HCT116 (cell line): Measurements from ENCODE around the gene DOCK7. TPM values are rescaled to one million over a fixed set of nuclear protein-coding genes. Genes with fewer than 3 reads are reported as not detected.

ENCODE experiments used
- ATAC-seq: fragments of 200-7000 bp; cut with Tn5 transposase; 2 replicates; pipeline ENCODE4 v1.9.1; 2020; ENCODE audit warnings: mild to moderate bottlenecking, moderate library complexity
- Bru-seq: library from RNA; stranded (reverse); fragments of 400-500 nt; gene quantifications from one replicate; lab custom pipeline; 2021; lab: Mats Ljungman, UMichigan
- BruChase-seq, 2 experiments: library from RNA; stranded (reverse); fragments of 400-500 nt; gene quantifications; one replicate each; lab custom pipeline; 2021; lab: Mats Ljungman, UMichigan
- BruUV-seq: library from RNA; stranded (reverse); fragments of 400-500 nt; replicated peaks from 2 replicates; lab custom pipeline; 2021; lab: Mats Ljungman, UMichigan
- CTCF ChIA-PET: fragments of 300-600 bp; sonication (Branson Sonifier 250); formaldehyde crosslinking; loops from one replicate; lab custom pipeline; 2021; ENCODE audit warnings: antibody characterized with exemption; lab: Charles Lee
- POLR2A ChIA-PET: fragments of 300-600, 350-600 bp; sonication (Branson Sonifier 250); formaldehyde crosslinking; loops from one replicate; lab custom pipeline; 2021; ENCODE audit warnings: antibody characterized with exemption; lab: Charles Lee
- RAD21 ChIA-PET, 2 experiments: fragments of 300-600 bp; sonication (Branson Sonifier 250); formaldehyde crosslinking; loops; one replicate each; lab custom pipeline; 2023; ENCODE audit warnings: low total read pairs in 2 of 2; ENCODE audit not compliant: uncharacterized antibody in 2 of 2, unreplicated experiment in 2 of 2, low non-redundant PET in 1 of 2; lab: Charles Lee
- DNase-seq: peaks from one replicate; pipeline ENCODE4 v3.0.0-alpha.2; 2010; ENCODE audit warnings: low read depth, low spot score
- H2AFZ ChIP-seq: fragments of 200-600 bp; shearing (Covaris generic), sonication (generic); 2 replicates; pipeline ENCODE4 v1.6.1; 2017; ENCODE audit warnings: low read depth, mixed run types, mixed read lengths, antibody characterized with exemption, low read length; ENCODE audit not compliant: poor library complexity, severe bottlenecking
- H3K27ac ChIP-seq: 2 replicates; pipeline ENCODE4 v1.5.1; 2012; ENCODE audit warnings: low read depth, low read length
- H3K27me3 ChIP-seq: fragments of 200-600 bp; sonication (generic); 2 replicates; pipeline ENCODE4 v1.6.1; 2016; ENCODE audit warnings: mixed run types, low read length, mixed read lengths; ENCODE audit not compliant: insufficient read depth
- H3K36me3 ChIP-seq, 2 experiments: fragments of 200-500 bp in 1 of 2; fragments of 200-600 bp in 1 of 2; sonication (Bioruptor generic) in 1 of 2; sonication (generic) in 1 of 2; 2 replicates each; pipeline versions ENCODE4 v1.5.1 to v1.6.1; 2014 to 2016; ENCODE audit warnings: low read length in 2 of 2, inconsistent platforms in 1 of 2, mixed read lengths in 1 of 2, mixed run types in 1 of 2; ENCODE audit not compliant: insufficient read depth in 2 of 2, control insufficient read depth in 1 of 2
- H3K4me1 ChIP-seq, 2 experiments: fragments of 200-600 bp in 1 of 2; sonication (generic) in 1 of 2; 2 replicates each; pipeline versions ENCODE4 v1.5.1 to v1.6.1; 2012 to 2017; ENCODE audit warnings: low read length in 2 of 2, inconsistent platforms in 1 of 2, mild to moderate bottlenecking in 1 of 2, mixed read lengths in 1 of 2, mixed run types in 1 of 2, moderate library complexity in 1 of 2; ENCODE audit not compliant: insufficient read depth in 2 of 2, control insufficient read depth in 1 of 2
- H3K4me2 ChIP-seq: fragments of 200-600 bp; sonication (generic); 2 replicates; pipeline ENCODE4 v1.6.1; 2017; ENCODE audit warnings: mixed run types, low read length, mixed read lengths
- H3K4me3 ChIP-seq, 2 experiments: fragments of 200-600 bp in 1 of 2; sonication (generic) in 1 of 2; replicated peaks in 1 of 2; 2 replicates each; pipeline ENCODE4 v1.5.1; 2011 to 2016; ENCODE audit warnings: low read length in 2 of 2, control low read depth in 1 of 2, low read depth in 1 of 2, mild to moderate bottlenecking in 1 of 2, mixed read lengths in 1 of 2, mixed run types in 1 of 2
- H3K79me2 ChIP-seq: fragments of 200-600 bp; sonication (generic); 2 replicates; pipeline ENCODE4 v1.6.1; 2017; ENCODE audit warnings: mild to moderate bottlenecking, mixed run types, low read length, moderate library complexity, mixed read lengths; ENCODE audit not compliant: insufficient read depth
- H3K9ac ChIP-seq: fragments of 200-600 bp; sonication (generic); 2 replicates; pipeline ENCODE4 v1.6.1; 2016; ENCODE audit warnings: low read length, mixed read lengths
- H3K9me2 ChIP-seq: fragments of 200-600 bp; sonication (generic), shearing (Covaris generic); 2 replicates; pipeline ENCODE4 v1.6.1; 2017; ENCODE audit warnings: mixed run types, mild to moderate bottlenecking, moderate library complexity; ENCODE audit not compliant: insufficient read depth
- H3K9me3 ChIP-seq, 2 experiments: fragments of 200-500 bp in 1 of 2; fragments of 200-600 bp in 1 of 2; sonication (Bioruptor generic) in 1 of 2; sonication (generic) in 1 of 2; 2 replicates each; pipeline ENCODE4 v1.6.1; 2014 to 2017; ENCODE audit warnings: low read length in 2 of 2, mixed read lengths in 2 of 2, inconsistent platforms in 1 of 2, low read depth in 1 of 2, mild to moderate bottlenecking in 1 of 2, mixed run types in 1 of 2, moderate library complexity in 1 of 2; ENCODE audit not compliant: control insufficient read depth in 1 of 2, insufficient read depth in 1 of 2
- H4K20me1 ChIP-seq: fragments of 200-600 bp; sonication (generic), shearing (Covaris generic); 2 replicates; pipeline ENCODE4 v1.6.1; 2017; ENCODE audit warnings: mixed run types, mild to moderate bottlenecking, moderate library complexity; ENCODE audit not compliant: insufficient read depth
- CBX3 ChIP-seq: IDR thresholded peaks from 2 replicates; pipeline ENCODE4 v1.6.1; 2012; ENCODE audit warnings: low read depth
- CTCF ChIP-seq, 3 experiments: fragments of 200-600 bp in 1 of 3; sonication (generic) in 1 of 3; IDR thresholded peaks in 2 of 3; conservative IDR thresholded peaks in 1 of 3; 2 replicates each; pipeline ENCODE4 v1.5.1; 2012 to 2017; ENCODE audit warnings: low read depth in 2 of 3, low read length in 2 of 3, antibody characterized with exemption in 1 of 3, borderline replicate concordance in 1 of 3, control low read depth in 1 of 3, mild to moderate bottlenecking in 1 of 3, mixed read lengths in 1 of 3, mixed run types in 1 of 3, moderate library complexity in 1 of 3; ENCODE audit not compliant: insufficient read depth in 1 of 3
- EGR1 ChIP-seq: IDR thresholded peaks from 2 replicates; pipeline ENCODE4 v1.6.1; 2012; ENCODE audit warnings: low read depth
- ELF1 ChIP-seq: IDR thresholded peaks from 2 replicates; pipeline ENCODE4 v1.6.1; 2012; ENCODE audit warnings: low read depth, borderline replicate concordance
- EZH2 ChIP-seq: fragments of 200-600 bp; sonication (generic); IDR thresholded peaks from 2 replicates; pipeline ENCODE4 v1.6.1; 2017; ENCODE audit warnings: antibody characterized with exemption, mixed run types
- EZH2phosphoT487 ChIP-seq: fragments of 200-600 bp; IDR thresholded peaks from 2 replicates; pipeline ENCODE4 v1.6.1; 2018; ENCODE audit warnings: antibody characterized with exemption, borderline replicate concordance
- FOSL1 ChIP-seq: IDR thresholded peaks from 2 replicates; pipeline ENCODE4 v1.6.1; 2012; ENCODE audit warnings: low read depth
- POLR2A ChIP-seq: IDR thresholded peaks from 2 replicates; pipeline ENCODE4 v1.7.0; 2011; ENCODE audit warnings: borderline replicate concordance; ENCODE audit not compliant: insufficient read depth, insufficient read length; ENCODE audit errors: extremely low read depth
- POLR2AphosphoS5 ChIP-seq: IDR thresholded peaks from 2 replicates; pipeline ENCODE4 v1.6.1; 2011; ENCODE audit warnings: mild to moderate bottlenecking, low read depth, low read length, moderate library complexity
- REST ChIP-seq: IDR thresholded peaks from 2 replicates; pipeline ENCODE4 v1.6.1; 2012; ENCODE audit warnings: low read depth
- SIN3A ChIP-seq: IDR thresholded peaks from 2 replicates; pipeline ENCODE4 v1.6.1; 2012; ENCODE audit warnings: low read depth
- SP1 ChIP-seq: IDR thresholded peaks from 2 replicates; pipeline ENCODE4 v1.6.1; 2012; ENCODE audit warnings: low read depth
- SRF ChIP-seq: IDR thresholded peaks from 2 replicates; pipeline ENCODE4 v1.6.1; 2012; ENCODE audit warnings: low read depth
- TCF7L2 ChIP-seq: IDR thresholded peaks from 2 replicates; pipeline ENCODE4 v1.7.0; 2011; ENCODE audit warnings: borderline replicate concordance, inconsistent platforms; ENCODE audit not compliant: insufficient read depth, insufficient read length; ENCODE audit errors: extremely low read depth
- ZBTB33 ChIP-seq: IDR thresholded peaks from 2 replicates; pipeline ENCODE4 v1.6.1; 2011; ENCODE audit warnings: mild to moderate bottlenecking, low read length, moderate library complexity; ENCODE audit not compliant: insufficient replicate concordance; ENCODE audit errors: extremely low read depth
- ZFX ChIP-seq: fragments of 450-650 bp; IDR thresholded peaks from 2 replicates; pipeline ENCODE4 v1.6.1; 2017
- ZNF274 ChIP-seq: fragments of 200-500 bp; sonication (Bioruptor generic); IDR thresholded peaks from 2 replicates; pipeline ENCODE4 v1.6.1; 2014; ENCODE audit warnings: mild to moderate bottlenecking, low read depth, low read length, inconsistent platforms
- intact Hi-C: fragments of 100-400 bp; cut with micrococcal nuclease; formaldehyde crosslinking; loops from 2 replicates; pipeline ENCODE4 v1.10.0; 2022
- long read RNA-seq: library from polyadenylated mRNA; unstranded; transcript quantifications from one replicate; pipeline ENCODE4 v2.0.0, GENCODE V29; 2021; ENCODE audit not compliant: unreplicated experiment
- polyA plus RNA-seq: library from polyadenylated mRNA; unstranded; fragments of >200 nt; gene quantifications from 2 replicates; pipeline ENCODE4 v1.2.1, GENCODE V29; 2012; ENCODE audit warnings: missing spikeins
- total RNA-seq: library from RNA; stranded (reverse); gene quantifications from one replicate; pipeline ENCODE4 v1.2.1, GENCODE V29; 2021; ENCODE audit not compliant: unreplicated experiment

Gene DOCK7
- total RNA-seq (49.0 TPM), Bru-seq, nascent RNA (percentile 79 among the genes with signal in this experiment), BruChase-seq, experiment 1, labeled RNA remaining after a 6-hour chase (percentile 73 among the genes with signal in this experiment), BruChase-seq, experiment 2, labeled RNA remaining after a 2-hour chase (percentile 64 among the genes with signal in this experiment)
- 35.3 and 46.0 TPM in 2 replicates for polyA plus RNA-seq
- long read RNA-seq, full-length matches to known transcripts = 7 of 23 reads
- long read RNA-seq, partial matches to known transcripts = 8 of 23 reads
- long read RNA-seq, other reads (novel, unspliced or antisense) = 8 of 23 reads

GRCh38 chr1:62687903-62688686 is at the start of gene DOCK7:
Gene DOCK7, minus strand, starts transcription at chr1:62688386. Its CDS starts 122 bp downstream, at chr1:62688264.
- peak within 1 kb of the TSS; percentile 84 for H2AFZ ChIP-seq
- peaks cover 9 to 63% of the 10 kb centered on the region in 2 experiments for H3K4me1 ChIP-seq
- intact Hi-C loops = loop anchor here (2.0 kb wide), 1 partner anchor 251 kb away; the partner anchor contains the start of gene USP1
- H3K27me3 ChIP-seq = no peaks in the 10 kb centered on the region
- DNase-seq (peak; percentile 53), ATAC-seq (peak; percentile 87)
- H4K20me1 ChIP-seq = no peaks in the 10 kb centered on the region
- ChIA-PET CTCF (no interaction called here), POLR2A (no interaction called here), RAD21 (no interaction called here)
- H3K79me2 ChIP-seq = peaks cover 41% of the 10 kb centered on the region
- no TSS peak for BruUV-seq
- H3K9me3 ChIP-seq = no peaks in the 10 kb centered on the region
- H3K9me2 ChIP-seq = no peaks in the 10 kb centered on the region
- H3K9ac ChIP-seq = peak within 1 kb of the TSS; percentile 80
- peak within 1 kb of the TSS; percentile 69 to 86 for H3K4me3 ChIP-seq
- no peaks in the 10 kb centered on the region for H3K36me3 ChIP-seq
- peak within 1 kb of the TSS; percentile 74 for H3K27ac ChIP-seq
- H3K4me2 ChIP-seq = peak within 1 kb of the TSS; percentile 84
- TF ChIP-seq CTCF (IDR thresholded peaks at IDR 0.05 in 2 of 3, conservative IDR thresholded peaks at IDR 0.05 in 1 of 3; ENCODE audit: borderline replicate concordance in 1 of 3, insufficient read depth in 1 of 3, low read depth in 2 of 3, low read length in 2 of 3) = no peak
- peak; percentile 38 for TF ChIP-seq POLR2A
- TF ChIP-seq EZH2phosphoT487 = no peak
- TF ChIP-seq FOSL1 = no peak
- TF ChIP-seq ELF1 = no peak
- peak; percentile 57 for TF ChIP-seq SRF
- TF ChIP-seq ZNF274 = no peak
- peak; percentile 48 for TF ChIP-seq POLR2AphosphoS5
- TF ChIP-seq SIN3A = peak; percentile 61; the same call in 1 of the 2 replicates
- TF ChIP-seq TCF7L2 = no peak
- TF ChIP-seq REST = no peak
- TF ChIP-seq EZH2 = no peak
- peak; percentile 39; the same call in 1 of the 2 replicates for TF ChIP-seq SP1
- peak; percentile 99 for TF ChIP-seq ZFX
- TF ChIP-seq CBX3 = peak; percentile 96
- peak; percentile 18; the same call in 1 of the 2 replicates for TF ChIP-seq EGR1
- no peak for TF ChIP-seq ZBTB33
